ENCODE measurements around the gene PDZRN4.

PDZRN4 gene

DNA sequence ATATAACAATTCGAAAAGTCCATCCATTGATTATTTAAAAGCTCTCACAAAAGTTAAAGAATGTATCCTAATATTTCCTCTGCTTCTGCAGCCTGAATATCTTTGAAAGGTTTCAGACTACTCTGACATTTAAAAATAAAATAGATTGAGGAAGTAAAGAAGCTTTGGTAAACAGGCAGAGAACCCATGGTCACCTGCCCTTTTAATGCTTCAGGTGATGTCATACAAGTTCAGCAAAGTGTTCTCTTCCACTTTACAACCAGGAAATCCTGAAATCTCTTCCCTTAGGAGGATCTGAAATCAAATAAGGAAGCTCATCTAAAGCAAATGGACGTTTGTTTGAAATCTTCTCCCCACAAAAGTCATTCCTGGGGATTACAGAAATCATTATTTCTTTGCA lies 322.4 kb downstream of the PDZRN4 start:
- Histone ChIP-seq H3K9ac (ENCODE audit: low read length) (no peak overlapping the region), H3K4me3 (ENCODE audit: low read depth, low read length) (no peak overlapping the region), H3K27me3 (ENCODE audit: control insufficient read depth, insufficient read depth, low read length) (no peaks in the 10 kb centered on the region), H3K27ac (ENCODE audit: low read depth, low read length) (no peak overlapping the region), H3K9me3 (ENCODE audit: control insufficient read depth, insufficient read depth, low read depth, low read length) (no peaks in the 10 kb centered on the region), H3K4me1 (ENCODE audit: control insufficient read depth, insufficient read depth, low read length) (peaks cover 5% of the 10 kb centered on the region; the same call in 1 of the 2 replicates), H3K36me3 (ENCODE audit: control insufficient read depth, insufficient read depth, low read length) (no peaks in the 10 kb centered on the region)

DNA sequence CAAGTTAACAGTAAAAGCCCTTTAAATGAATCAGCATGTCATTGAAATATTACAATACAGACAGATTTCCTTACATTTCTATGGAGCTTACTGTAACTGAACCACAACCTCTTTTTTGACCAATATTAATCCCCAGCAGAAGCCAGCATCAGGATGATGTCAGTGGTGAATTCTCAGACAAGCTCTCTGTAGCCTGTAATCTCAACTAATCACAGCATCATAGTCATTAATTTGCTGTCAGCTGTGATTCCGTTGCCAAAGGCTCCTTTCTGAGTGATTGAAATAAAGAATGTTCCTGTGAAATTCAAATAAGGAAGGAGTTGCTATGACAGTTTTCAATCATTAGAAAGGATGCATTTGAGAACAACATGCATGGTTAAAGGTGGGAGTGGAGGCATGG lies 323.1 kb downstream of the PDZRN4 start:
- H3K4me3 ChIP-seq (ENCODE audit: low read depth, low read length) = no peak overlapping the region
- no peaks in the 10 kb centered on the region for H3K9me3 ChIP-seq (ENCODE audit: control insufficient read depth, insufficient read depth, low read depth, low read length)
- H3K4me1 ChIP-seq (ENCODE audit: control insufficient read depth, insufficient read depth, low read length) = peaks cover 9% of the 10 kb centered on the region; the same call in 1 of the 2 replicates

DNA sequence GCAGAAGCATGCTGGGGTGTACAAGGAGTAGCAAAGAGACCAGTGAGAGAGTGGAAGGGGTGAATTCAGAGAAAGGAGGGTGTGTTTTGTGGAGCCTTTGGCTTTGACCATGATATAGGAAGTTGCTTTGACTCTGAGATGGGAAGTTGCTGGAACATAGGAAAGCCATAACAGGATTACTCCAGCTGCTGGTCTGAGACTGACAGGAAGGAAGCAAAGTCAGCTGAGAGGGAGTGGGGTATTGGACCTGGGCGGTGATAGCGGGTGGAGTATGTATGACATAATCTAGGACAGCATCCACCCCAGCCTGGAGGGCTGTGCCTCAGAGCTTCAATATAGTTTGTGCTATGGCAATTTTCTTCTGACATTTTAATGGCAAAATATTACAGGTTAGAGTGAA lies 324.4 kb downstream of the PDZRN4 start:
- no peaks in the 10 kb centered on the region for H3K27me3 ChIP-seq (ENCODE audit: control insufficient read depth, insufficient read depth, low read length)
- H3K36me3 ChIP-seq (ENCODE audit: control insufficient read depth, insufficient read depth, low read length) = no peaks in the 10 kb centered on the region
- no peak overlapping the region for H3K4me3 ChIP-seq (ENCODE audit: low read depth, low read length)
- H3K9me3 ChIP-seq (ENCODE audit: control insufficient read depth, insufficient read depth, low read depth, low read length) = no peaks in the 10 kb centered on the region
- no peak overlapping the region for H3K27ac ChIP-seq (ENCODE audit: low read depth, low read length)
- H3K4me1 ChIP-seq (ENCODE audit: control insufficient read depth, insufficient read depth, low read length) = peaks cover 11% of the 10 kb centered on the region; the same call in 1 of the 2 replicates
- no peak overlapping the region for H3K9ac ChIP-seq (ENCODE audit: low read length)

More for the DNA sequence above, 323.1 kb downstream of the PDZRN4 start:
- Histone ChIP-seq H3K9ac (ENCODE audit: low read length) (no peak overlapping the region), H3K36me3 (ENCODE audit: control insufficient read depth, insufficient read depth, low read length) (no peaks in the 10 kb centered on the region), H3K27ac (ENCODE audit: low read depth, low read length) (no peak overlapping the region), H3K27me3 (ENCODE audit: control insufficient read depth, insufficient read depth, low read length) (no peaks in the 10 kb centered on the region)

DNA sequence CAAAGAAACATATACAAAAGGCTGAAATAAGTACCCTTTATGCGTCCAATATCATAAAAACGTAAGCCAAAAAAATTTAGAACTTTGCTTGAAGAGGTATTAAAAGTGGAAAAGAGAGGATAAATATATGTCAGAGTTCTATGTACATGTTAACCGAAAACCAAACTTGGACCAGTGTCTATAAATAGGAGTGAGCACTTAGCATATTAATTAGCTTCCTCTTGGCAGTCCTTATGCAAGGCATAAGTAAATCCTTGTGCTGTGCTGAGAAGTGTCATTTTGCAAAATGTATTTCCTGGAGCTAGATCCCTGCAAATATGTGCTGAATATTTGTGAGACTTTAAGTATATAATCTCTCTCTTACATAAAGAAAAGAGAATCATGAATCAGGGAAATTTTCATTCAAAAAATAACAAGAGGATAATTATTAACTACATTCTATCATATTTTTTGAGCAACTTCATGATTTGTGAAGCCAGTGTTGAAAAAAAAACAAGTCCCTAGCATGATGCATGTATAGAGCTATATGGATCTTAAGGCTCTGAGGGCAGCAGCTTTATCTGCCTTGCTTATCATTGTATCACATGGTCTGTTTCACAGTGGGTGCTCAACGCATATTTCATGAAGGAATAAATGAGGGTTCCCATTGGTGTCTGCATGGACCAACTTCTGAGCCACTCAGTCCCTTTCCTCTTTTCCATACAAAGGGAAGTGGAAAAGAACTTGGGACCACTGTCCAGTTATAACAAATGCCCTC lies 326.1 kb downstream of the PDZRN4 start:
- no peaks in the 10 kb centered on the region for H3K27me3 ChIP-seq (ENCODE audit: control insufficient read depth, insufficient read depth, low read length)
- H3K9ac ChIP-seq (ENCODE audit: low read length) = no peak overlapping the region
- H3K4me1 ChIP-seq (ENCODE audit: control insufficient read depth, insufficient read depth, low read length) = peaks cover 6% of the 10 kb centered on the region; the same call in 1 of the 2 replicates
- H3K36me3 ChIP-seq (ENCODE audit: control insufficient read depth, insufficient read depth, low read length) = no peaks in the 10 kb centered on the region
- no peak overlapping the region for H3K4me3 ChIP-seq (ENCODE audit: low read depth, low read length)
- H3K9me3 ChIP-seq (ENCODE audit: control insufficient read depth, insufficient read depth, low read depth, low read length) = no peaks in the 10 kb centered on the region
- no peak overlapping the region for H3K27ac ChIP-seq (ENCODE audit: low read depth, low read length)

DNA sequence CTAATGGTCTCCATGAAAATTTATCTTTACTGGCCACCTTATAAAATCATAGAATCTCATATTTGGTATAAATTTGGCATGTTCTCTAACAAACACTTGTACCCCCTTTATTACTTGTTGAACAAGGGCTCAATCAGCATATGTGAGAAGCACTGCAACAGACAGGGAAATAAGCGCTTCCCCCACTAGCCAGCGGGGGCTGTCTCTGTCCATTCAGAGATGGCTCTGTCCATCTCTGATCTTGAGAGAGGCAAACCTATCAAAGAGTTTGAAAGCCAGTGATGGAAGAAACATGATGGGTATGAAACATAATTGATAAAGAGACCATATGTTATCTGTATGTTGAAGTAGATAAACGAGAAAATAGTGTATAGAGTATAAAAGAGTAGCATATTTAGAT lies 326.8 kb downstream of the PDZRN4 start:
- no peaks in the 10 kb centered on the region for H3K9me3 ChIP-seq (ENCODE audit: control insufficient read depth, insufficient read depth, low read depth, low read length)
- no peaks in the 10 kb centered on the region for H3K27me3 ChIP-seq (ENCODE audit: control insufficient read depth, insufficient read depth, low read length)
- no peaks in the 10 kb centered on the region for H3K36me3 ChIP-seq (ENCODE audit: control insufficient read depth, insufficient read depth, low read length)
- no peak overlapping the region for H3K9ac ChIP-seq (ENCODE audit: low read length)
- H3K4me3 ChIP-seq (ENCODE audit: low read depth, low read length) = no peak overlapping the region
- peaks cover 6% of the 10 kb centered on the region; the same call in 1 of the 2 replicates for H3K4me1 ChIP-seq (ENCODE audit: control insufficient read depth, insufficient read depth, low read length)
- H3K27ac ChIP-seq (ENCODE audit: low read depth, low read length) = no peak overlapping the region

DNA sequence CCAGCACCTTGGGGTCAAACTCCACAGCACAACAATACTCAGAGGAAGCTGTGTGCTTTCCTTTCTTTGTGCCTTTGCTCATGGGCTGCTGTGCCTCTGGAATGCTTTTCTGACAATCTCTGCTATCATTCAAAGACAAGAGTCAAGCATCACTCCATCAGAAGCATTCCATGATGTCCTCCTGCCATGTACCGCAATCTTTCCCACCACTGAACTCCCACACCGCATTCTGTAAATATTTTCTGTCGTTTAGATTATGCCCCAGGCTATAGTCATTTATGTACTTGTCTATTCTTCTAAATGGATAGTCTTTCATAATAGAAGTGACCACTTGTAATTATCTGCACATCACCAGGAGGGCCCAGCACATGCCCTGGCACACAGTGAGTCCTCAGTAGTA lies 327.8 kb downstream of the PDZRN4 start:
- H3K4me3 ChIP-seq (ENCODE audit: low read depth, low read length) = no peak overlapping the region
- peaks cover 6% of the 10 kb centered on the region; the same call in 1 of the 2 replicates for H3K4me1 ChIP-seq (ENCODE audit: control insufficient read depth, insufficient read depth, low read length)
- no peak overlapping the region for H3K27ac ChIP-seq (ENCODE audit: low read depth, low read length)
- no peak overlapping the region for H3K9ac ChIP-seq (ENCODE audit: low read length)
- no peaks in the 10 kb centered on the region for H3K36me3 ChIP-seq (ENCODE audit: control insufficient read depth, insufficient read depth, low read length)
- H3K9me3 ChIP-seq (ENCODE audit: control insufficient read depth, insufficient read depth, low read depth, low read length) = no peaks in the 10 kb centered on the region
- H3K27me3 ChIP-seq (ENCODE audit: control insufficient read depth, insufficient read depth, low read length) = no peaks in the 10 kb centered on the region

DNA sequence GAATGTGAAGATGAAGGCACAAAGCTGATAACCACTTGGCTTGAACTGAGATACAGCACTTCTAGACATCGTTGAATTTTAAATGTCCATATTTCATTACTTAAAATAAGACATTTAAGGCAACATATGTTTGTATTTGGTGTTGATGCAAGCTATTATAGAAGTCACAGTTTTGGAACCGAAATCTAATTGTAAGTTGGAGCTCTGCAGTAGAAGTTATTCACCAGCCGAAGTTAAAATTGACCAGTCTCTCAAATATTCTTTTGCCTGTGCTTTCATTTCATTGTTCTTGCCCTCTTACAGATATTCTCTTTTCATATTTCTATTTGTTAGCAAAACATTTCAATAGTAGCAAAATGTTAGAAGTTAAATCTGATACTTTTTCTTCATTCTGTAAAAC lies 332.7 kb downstream of the PDZRN4 start:
- no peaks in the 10 kb centered on the region for H3K27me3 ChIP-seq (ENCODE audit: control insufficient read depth, insufficient read depth, low read length)
- H3K9ac ChIP-seq (ENCODE audit: low read length) = no peak overlapping the region
- no peaks in the 10 kb centered on the region for H3K36me3 ChIP-seq (ENCODE audit: control insufficient read depth, insufficient read depth, low read length)
- no peaks in the 10 kb centered on the region for H3K9me3 ChIP-seq (ENCODE audit: control insufficient read depth, insufficient read depth, low read depth, low read length)
- H3K27ac ChIP-seq (ENCODE audit: low read depth, low read length) = no peak overlapping the region
- H3K4me3 ChIP-seq (ENCODE audit: low read depth, low read length) = no peak overlapping the region
- H3K4me1 ChIP-seq (ENCODE audit: control insufficient read depth, insufficient read depth, low read length) = peaks cover 10% of the 10 kb centered on the region; the same call in 1 of the 2 replicates

DNA sequence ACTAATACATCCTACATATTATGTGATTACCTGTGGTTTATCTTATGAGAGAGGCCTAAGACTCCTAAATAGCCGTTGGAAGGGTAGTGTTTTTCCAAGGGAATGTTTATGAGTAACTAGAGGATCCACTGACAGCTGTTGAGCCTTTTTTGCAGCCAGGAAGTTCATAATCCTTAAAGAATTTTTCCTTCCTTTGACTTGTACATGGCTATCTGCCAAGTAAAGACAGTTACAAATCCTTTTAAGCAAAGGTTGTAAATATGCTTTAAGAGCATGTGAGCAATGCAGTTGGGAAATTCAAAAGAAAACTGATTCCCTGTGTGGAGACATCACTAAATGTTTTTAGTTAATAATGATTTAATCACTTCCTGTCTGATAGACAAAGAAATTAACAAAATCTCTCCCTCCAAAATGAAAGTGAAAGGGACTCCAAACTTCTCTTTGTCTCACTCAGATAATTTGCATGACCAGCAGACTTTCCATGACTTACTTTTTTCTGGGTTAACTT lies 333.8 kb downstream of the PDZRN4 start:
- Histone ChIP-seq H3K27me3 (ENCODE audit: control insufficient read depth, insufficient read depth, low read length) (no peaks in the 10 kb centered on the region), H3K9me3 (ENCODE audit: control insufficient read depth, insufficient read depth, low read depth, low read length) (no peaks in the 10 kb centered on the region), H3K4me3 (ENCODE audit: low read depth, low read length) (no peak overlapping the region), H3K27ac (ENCODE audit: low read depth, low read length) (no peak overlapping the region), H3K4me1 (ENCODE audit: control insufficient read depth, insufficient read depth, low read length) (peaks cover 4% of the 10 kb centered on the region; the same call in 1 of the 2 replicates), H3K9ac (ENCODE audit: low read length) (no peak overlapping the region), H3K36me3 (ENCODE audit: control insufficient read depth, insufficient read depth, low read length) (no peaks in the 10 kb centered on the region)

DNA sequence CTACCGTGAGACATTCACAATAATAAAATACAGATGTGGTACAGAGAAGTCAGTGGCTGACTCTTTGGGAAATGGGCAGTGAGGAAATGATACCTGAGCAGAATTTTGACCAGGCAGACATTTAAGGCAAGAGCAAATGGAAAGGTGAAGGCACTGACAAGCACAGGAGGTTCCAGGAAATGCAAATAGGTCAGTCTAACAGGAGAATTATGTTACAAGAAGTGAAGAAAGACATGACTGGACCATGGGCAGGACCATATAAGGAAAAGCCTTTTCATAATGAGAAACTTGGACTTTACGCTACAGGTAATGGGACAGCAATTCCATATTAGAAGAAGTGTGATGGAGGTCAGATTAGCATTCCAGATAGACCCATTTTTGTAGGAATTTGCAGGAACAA lies 338.9 kb downstream of the PDZRN4 start:
- H3K36me3 ChIP-seq (ENCODE audit: control insufficient read depth, insufficient read depth, low read length) = no peaks in the 10 kb centered on the region
- H3K27me3 ChIP-seq (ENCODE audit: control insufficient read depth, insufficient read depth, low read length) = no peaks in the 10 kb centered on the region
- H3K4me3 ChIP-seq (ENCODE audit: low read depth, low read length) = no peak overlapping the region
- H3K27ac ChIP-seq (ENCODE audit: low read depth, low read length) = no peak overlapping the region
- no peaks in the 10 kb centered on the region for H3K9me3 ChIP-seq (ENCODE audit: control insufficient read depth, insufficient read depth, low read depth, low read length)
- peaks cover 2% of the 10 kb centered on the region; the same call in 1 of the 2 replicates for H3K4me1 ChIP-seq (ENCODE audit: control insufficient read depth, insufficient read depth, low read length)
- no peak overlapping the region for H3K9ac ChIP-seq (ENCODE audit: low read length)

DNA sequence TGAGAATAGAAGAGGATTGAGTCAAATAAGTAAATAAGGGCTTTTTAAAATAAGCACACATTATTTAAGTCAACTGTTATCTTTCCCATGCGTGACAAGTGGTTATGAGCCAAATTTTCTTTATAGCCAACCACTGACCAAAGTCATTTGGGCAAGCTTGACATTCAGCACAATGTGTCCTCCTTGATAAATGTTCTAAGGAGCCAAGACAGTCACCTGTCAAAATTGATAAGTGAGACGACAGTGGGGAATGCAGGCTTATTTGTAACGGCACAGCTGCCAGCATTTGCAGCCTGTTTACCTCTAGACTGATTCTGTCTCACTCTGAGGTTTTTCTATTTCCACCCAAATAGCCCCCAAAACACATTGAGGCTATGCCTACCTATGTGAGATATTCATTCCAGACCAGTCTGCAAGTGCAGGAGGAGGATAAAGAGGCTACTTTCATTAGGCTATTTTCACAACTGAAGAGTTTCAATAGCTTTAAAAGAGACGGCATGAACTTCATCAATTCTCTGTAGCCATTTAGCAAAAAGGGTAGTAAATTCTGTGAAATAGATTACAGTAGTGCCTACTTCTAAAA lies 339.5 kb downstream of the PDZRN4 start:
- H3K4me1 ChIP-seq (ENCODE audit: control insufficient read depth, insufficient read depth, low read length) = no peaks in the 10 kb centered on the region
- no peak overlapping the region for H3K4me3 ChIP-seq (ENCODE audit: low read depth, low read length)
- no peaks in the 10 kb centered on the region for H3K36me3 ChIP-seq (ENCODE audit: control insufficient read depth, insufficient read depth, low read length)
- H3K27ac ChIP-seq (ENCODE audit: low read depth, low read length) = no peak overlapping the region
- H3K9ac ChIP-seq (ENCODE audit: low read length) = no peak overlapping the region
- H3K9me3 ChIP-seq (ENCODE audit: control insufficient read depth, insufficient read depth, low read depth, low read length) = no peaks in the 10 kb centered on the region
- no peaks in the 10 kb centered on the region for H3K27me3 ChIP-seq (ENCODE audit: control insufficient read depth, insufficient read depth, low read length)

DNA sequence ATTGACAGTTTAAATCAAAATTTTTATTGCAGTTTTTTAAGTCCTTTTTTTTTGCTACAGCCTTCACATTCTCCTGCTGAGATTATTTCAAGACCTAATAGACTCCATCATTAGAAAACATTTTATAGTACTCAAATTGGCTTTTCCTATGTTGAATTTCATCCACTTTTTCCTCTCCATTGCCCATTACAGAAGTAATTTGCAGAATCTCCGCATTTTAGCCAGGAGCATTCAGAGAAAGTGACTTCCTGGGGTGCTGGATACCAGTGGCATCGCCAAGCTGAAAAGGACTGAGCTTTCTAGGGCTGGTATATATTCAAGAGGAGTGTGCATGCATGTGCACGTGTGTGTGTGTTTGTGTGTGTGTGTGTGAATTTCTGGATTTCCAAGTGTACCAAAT lies 340.8 kb downstream of the PDZRN4 start:
- no peak overlapping the region for H3K27ac ChIP-seq (ENCODE audit: low read depth, low read length)
- no peaks in the 10 kb centered on the region for H3K27me3 ChIP-seq (ENCODE audit: control insufficient read depth, insufficient read depth, low read length)
- no peaks in the 10 kb centered on the region for H3K36me3 ChIP-seq (ENCODE audit: control insufficient read depth, insufficient read depth, low read length)
- H3K9ac ChIP-seq (ENCODE audit: low read length) = no peak overlapping the region
- H3K4me3 ChIP-seq (ENCODE audit: low read depth, low read length) = no peak overlapping the region
- no peaks in the 10 kb centered on the region for H3K4me1 ChIP-seq (ENCODE audit: control insufficient read depth, insufficient read depth, low read length)
- H3K9me3 ChIP-seq (ENCODE audit: control insufficient read depth, insufficient read depth, low read depth, low read length) = no peaks in the 10 kb centered on the region

Data from HUES6 (cell line).